Measurements from ENCODE around the gene CDRT15L2. TPM values are rescaled to one million over a fixed set of nuclear protein-coding genes. Genes with fewer than 3 reads are reported as not detected.
"Not testable (repeated sequence)": the region's sequence is repeated elsewhere in the genome, so short reads cannot be mapped to it uniquely, and the experiment has no call there.

Gene CDRT15L2
- polyA plus RNA-seq, 3 donors: not detected

DNA sequence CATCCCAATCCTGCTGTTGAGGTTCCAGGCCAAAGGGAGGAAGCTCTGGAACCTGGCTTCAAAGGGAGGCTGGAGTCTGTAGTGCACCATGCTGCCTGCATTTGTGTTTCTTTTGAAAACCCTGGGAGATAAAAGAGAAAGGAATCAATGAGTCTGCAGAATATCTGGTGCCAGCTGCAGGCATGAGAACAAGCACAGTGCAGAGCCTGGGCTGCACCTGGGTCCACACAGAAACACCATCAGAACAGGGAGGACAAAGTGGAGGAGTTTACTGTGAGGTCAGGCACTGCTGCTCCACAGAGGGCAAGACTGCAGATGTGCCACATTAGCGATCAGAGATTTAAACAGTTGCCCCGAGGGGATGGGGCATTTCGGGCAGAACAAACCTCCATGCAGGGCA lies 30.0 kb downstream of the CDRT15L2 start:
- H3K27me3 Mint-ChIP-seq (ENCODE audit: low read depth in 3 of 3); H3K4me2 ChIP-seq (replicated peaks; ENCODE audit: extremely low read depth, low read length, poor library complexity, severe bottlenecking); H3K4me3 Mint-ChIP-seq; H3K36me3 ChIP-seq (replicated peaks in 1 of 2; ENCODE audit: control insufficient read depth in 1 of 2, insufficient read depth in 2 of 2, low read length in 2 of 2); intact Hi-C loops (cut with micrococcal nuclease); H3K27ac Mint-ChIP-seq; H3K9me3 ChIP-seq (replicated peaks in 1 of 2; ENCODE audit: control insufficient read depth in 1 of 2, insufficient read depth in 1 of 2, low read length in 2 of 2); H2AFZ ChIP-seq (ENCODE audit: insufficient read depth, low read depth, low read length, poor library complexity, severe bottlenecking); H3K79me2 ChIP-seq (ENCODE audit: insufficient read depth, low read length); H3K4me1 ChIP-seq (ENCODE audit: control insufficient read depth in 1 of 2, insufficient read depth in 2 of 2, low read length in 2 of 2); H3K9ac ChIP-seq (ENCODE audit: insufficient read depth, low read length, poor library complexity, severe bottlenecking); H3K27me3 ChIP-seq (ENCODE audit: control insufficient read depth in 2 of 2, insufficient read depth in 2 of 2, low read length in 2 of 2); H3K4me1 Mint-ChIP-seq; H3K36me3 Mint-ChIP-seq; H4K20me1 ChIP-seq (ENCODE audit: insufficient read depth, low read length); H3K27ac ChIP-seq (ENCODE audit: low read depth in 1 of 2, low read length in 2 of 2); H3K4me3 ChIP-seq (replicated peaks in 1 of 3; ENCODE audit: low read depth in 2 of 3, low read length in 3 of 3); H3K9me3 Mint-ChIP-seq; DNase-seq: not testable (repeated sequence)
- no CpG with 5 or more reads among the region's 3 CpGs for WGBS (ENCODE audit: insufficient coverage)

DNA sequence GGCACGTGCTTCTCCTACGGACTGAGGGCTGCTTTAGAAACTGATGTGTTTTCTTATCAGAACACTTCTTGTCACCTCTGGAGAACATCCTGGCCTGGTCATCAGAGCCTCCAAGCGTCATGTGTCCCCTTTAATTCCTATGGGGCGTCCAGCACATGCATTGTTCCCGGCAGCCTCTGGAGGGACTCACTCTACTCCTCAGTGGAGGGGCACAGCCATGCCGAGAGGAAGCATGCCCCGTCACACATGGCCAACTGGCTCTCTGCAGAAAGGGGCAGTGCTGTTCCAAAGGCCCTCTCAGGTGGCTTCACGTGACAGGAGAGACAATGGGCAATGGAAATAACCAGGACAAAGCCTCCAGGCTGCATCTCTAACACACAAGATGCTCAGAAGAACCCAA lies 31.8 kb downstream of the CDRT15L2 start:
- H3K79me2 ChIP-seq (ENCODE audit: insufficient read depth, low read length): no peaks in the 10 kb centered on the region
- Mint-ChIP-seq H3K27me3 (ENCODE audit: low read depth in 3 of 3) (peaks cover 1 to 4% (median 1%) of the 10 kb centered on the region in 3 donors), H3K27ac (no peak overlapping the region), H3K9me3 (no peaks in the 10 kb centered on the region), H3K4me3 (no peak overlapping the region), H3K36me3 (no peaks in the 10 kb centered on the region), H3K4me1 (peaks cover 1% of the 10 kb centered on the region)
- 95% methylated on average over 6 of the region's 8 CpGs for WGBS (ENCODE audit: insufficient coverage)
- H3K4me1 ChIP-seq (ENCODE audit: control insufficient read depth in 1 of 2, insufficient read depth in 2 of 2, low read length in 2 of 2): no peaks in the 10 kb centered on the region
- no peaks in the 10 kb centered on the region for H3K36me3 ChIP-seq (replicated peaks in 1 of 2; ENCODE audit: control insufficient read depth in 1 of 2, insufficient read depth in 2 of 2, low read length in 2 of 2)
- H2AFZ ChIP-seq (ENCODE audit: insufficient read depth, low read depth, low read length, poor library complexity, severe bottlenecking): no peak overlapping the region
- H3K9ac ChIP-seq (ENCODE audit: insufficient read depth, low read length, poor library complexity, severe bottlenecking): no peak overlapping the region
- no peaks in the 10 kb centered on the region for H3K27me3 ChIP-seq (ENCODE audit: control insufficient read depth in 2 of 2, insufficient read depth in 2 of 2, low read length in 2 of 2)
- DNase-seq: no peak
- no peak overlapping the region for H3K27ac ChIP-seq (ENCODE audit: low read depth in 1 of 2, low read length in 2 of 2)
- no peaks in the 10 kb centered on the region for H4K20me1 ChIP-seq (ENCODE audit: insufficient read depth, low read length)
- H3K9me3 ChIP-seq (replicated peaks in 1 of 2; ENCODE audit: control insufficient read depth in 1 of 2, insufficient read depth in 1 of 2, low read length in 2 of 2): no peaks in the 10 kb centered on the region
- H3K4me2 ChIP-seq (replicated peaks; ENCODE audit: extremely low read depth, low read length, poor library complexity, severe bottlenecking): no peak overlapping the region
- intact Hi-C loops (cut with micrococcal nuclease): no loop called here
- TF ChIP-seq, protein P1, sequence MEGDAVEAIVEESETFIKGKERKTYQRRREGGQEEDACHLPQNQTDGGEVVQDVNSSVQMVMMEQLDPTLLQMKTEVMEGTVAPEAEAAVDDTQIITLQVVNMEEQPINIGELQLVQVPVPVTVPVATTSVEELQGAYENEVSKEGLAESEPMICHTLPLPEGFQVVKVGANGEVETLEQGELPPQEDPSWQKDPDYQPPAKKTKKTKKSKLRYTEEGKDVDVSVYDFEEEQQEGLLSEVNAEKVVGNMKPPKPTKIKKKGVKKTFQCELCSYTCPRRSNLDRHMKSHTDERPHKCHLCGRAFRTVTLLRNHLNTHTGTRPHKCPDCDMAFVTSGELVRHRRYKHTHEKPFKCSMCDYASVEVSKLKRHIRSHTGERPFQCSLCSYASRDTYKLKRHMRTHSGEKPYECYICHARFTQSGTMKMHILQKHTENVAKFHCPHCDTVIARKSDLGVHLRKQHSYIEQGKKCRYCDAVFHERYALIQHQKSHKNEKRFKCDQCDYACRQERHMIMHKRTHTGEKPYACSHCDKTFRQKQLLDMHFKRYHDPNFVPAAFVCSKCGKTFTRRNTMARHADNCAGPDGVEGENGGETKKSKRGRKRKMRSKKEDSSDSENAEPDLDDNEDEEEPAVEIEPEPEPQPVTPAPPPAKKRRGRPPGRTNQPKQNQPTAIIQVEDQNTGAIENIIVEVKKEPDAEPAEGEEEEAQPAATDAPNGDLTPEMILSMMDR (IDR thresholded peaks at IDR 0.05): no peak
- no peak overlapping the region for H3K4me3 ChIP-seq (replicated peaks in 1 of 3; ENCODE audit: low read depth in 2 of 3, low read length in 3 of 3)
